Gastrocnemius medialis (tissue), 4 donors: ENCODE results near the gene CHMP5.

Experiments
- CTCF ChIP-seq, 5 experiments: fragments of 450-650 bp in 3 of 5; fragments of 200-600 bp in 2 of 5; sonication (generic) in 2 of 5; IDR thresholded peaks in 4 of 5; conservative IDR thresholded peaks in 1 of 5; 1 replicate in 4 of 5; 2 replicates in 1 of 5; pipeline ENCODE4 v1.5.1; 2016 to 2019; ENCODE audit warnings: antibody characterized with exemption in 5 of 5, mild to moderate bottlenecking in 3 of 5, moderate library complexity in 3 of 5
- POLR2A ChIP-seq, 2 donors: fragments of 450-650 bp; IDR thresholded peaks; one replicate each; pipeline ENCODE4 v1.6.1; 2017; ENCODE audit warnings: antibody characterized with exemption in 2 of 2, mild to moderate bottlenecking in 2 of 2, moderate library complexity in 2 of 2

DNA sequence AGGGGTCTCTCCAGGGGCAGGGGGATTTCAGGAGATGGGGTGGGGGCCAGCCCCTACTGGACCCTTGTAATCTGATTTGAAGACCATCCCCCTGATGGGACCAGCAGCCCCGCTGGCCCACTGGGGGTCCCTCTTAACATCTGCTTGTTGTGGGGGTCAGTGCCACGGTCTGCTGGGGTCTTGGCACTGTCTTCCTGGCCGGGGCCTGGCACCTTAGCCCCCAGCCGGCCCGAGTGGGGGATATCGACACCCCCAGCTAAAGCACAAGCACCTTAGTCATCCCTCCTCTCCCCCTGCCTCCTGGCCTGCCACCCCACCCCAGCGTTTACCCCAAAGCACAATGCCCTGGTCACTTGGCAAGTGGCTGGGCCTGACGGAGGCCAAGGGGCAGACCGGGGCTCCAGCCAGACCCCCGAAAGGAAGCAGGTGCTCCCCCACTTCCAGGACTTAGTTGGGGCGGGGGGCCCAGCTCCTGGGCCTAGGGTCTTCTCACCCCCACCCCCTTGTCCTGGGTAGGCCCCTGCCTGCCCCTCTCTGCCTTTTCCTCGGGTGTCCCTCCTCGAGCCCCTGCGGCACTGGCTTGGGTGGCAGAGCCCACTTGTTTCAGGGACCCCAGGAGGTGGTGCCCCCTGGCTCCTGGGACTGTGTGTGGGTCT, 24.1 kb downstream of the CHMP5 start:
- no peak for TF ChIP-seq CTCF (IDR thresholded peaks at IDR 0.05 in 4 of 5, conservative IDR thresholded peaks at IDR 0.05 in 1 of 5)
- TF ChIP-seq POLR2A (IDR thresholded peaks at IDR 0.05) = no peak
